ENCODE data around the gene RHBDF2.

DNA sequence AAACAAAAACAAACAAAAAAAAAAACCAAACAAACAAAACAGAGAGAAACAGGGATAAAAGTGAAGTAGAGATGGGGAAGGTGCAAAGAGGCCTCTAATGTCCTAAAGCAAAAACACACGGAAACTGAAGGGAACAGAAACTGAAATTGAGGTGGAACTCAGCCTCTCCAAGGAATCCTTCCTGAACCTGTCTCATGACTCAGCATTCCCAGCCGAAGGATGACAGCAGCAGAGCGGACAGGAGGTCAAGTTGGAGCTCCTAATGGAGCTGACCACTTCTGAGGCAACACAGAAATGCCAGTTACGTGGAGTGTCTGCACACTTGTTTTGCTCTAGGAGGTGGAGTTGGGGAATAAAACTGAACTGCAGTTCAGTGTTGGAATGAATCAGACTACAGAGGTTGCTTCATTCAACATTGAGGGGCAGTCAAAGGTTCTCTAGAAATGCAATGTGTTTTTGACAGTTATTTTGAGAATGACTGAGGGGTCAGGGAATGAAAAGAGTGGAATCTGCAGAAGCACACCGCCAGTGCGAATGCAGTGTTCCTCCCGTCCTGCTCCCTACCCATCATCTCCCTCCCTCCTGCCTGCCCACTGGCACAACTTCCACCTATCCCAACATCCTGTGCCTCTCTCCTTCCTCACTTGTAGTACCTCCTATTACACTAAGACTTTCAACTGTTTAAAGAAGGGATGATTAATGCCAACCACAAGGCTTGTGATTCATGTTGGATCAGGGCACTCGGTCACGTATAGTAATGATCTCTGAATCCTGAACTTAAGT is 54.6 kb downstream of the RHBDF2 start:
- TF ChIP-seq, protein P1, sequence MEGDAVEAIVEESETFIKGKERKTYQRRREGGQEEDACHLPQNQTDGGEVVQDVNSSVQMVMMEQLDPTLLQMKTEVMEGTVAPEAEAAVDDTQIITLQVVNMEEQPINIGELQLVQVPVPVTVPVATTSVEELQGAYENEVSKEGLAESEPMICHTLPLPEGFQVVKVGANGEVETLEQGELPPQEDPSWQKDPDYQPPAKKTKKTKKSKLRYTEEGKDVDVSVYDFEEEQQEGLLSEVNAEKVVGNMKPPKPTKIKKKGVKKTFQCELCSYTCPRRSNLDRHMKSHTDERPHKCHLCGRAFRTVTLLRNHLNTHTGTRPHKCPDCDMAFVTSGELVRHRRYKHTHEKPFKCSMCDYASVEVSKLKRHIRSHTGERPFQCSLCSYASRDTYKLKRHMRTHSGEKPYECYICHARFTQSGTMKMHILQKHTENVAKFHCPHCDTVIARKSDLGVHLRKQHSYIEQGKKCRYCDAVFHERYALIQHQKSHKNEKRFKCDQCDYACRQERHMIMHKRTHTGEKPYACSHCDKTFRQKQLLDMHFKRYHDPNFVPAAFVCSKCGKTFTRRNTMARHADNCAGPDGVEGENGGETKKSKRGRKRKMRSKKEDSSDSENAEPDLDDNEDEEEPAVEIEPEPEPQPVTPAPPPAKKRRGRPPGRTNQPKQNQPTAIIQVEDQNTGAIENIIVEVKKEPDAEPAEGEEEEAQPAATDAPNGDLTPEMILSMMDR (conservative IDR thresholded peaks at IDR 0.05), result no peak
- TF ChIP-seq EZH2 (IDR thresholded peaks at IDR 0.05; ENCODE audit: low read depth), result no peak

Data from PC-9 (cell line).